ENCODE data around the gene KATNAL2. TPM values are rescaled to one million over a fixed set of nuclear protein-coding genes. Genes with fewer than 3 reads are reported as not detected.

KATNAL2 gene
- total and polyA plus RNA-seq, 2 donors from 2014 or later, result 6.9 to 13.4 TPM

DNA sequence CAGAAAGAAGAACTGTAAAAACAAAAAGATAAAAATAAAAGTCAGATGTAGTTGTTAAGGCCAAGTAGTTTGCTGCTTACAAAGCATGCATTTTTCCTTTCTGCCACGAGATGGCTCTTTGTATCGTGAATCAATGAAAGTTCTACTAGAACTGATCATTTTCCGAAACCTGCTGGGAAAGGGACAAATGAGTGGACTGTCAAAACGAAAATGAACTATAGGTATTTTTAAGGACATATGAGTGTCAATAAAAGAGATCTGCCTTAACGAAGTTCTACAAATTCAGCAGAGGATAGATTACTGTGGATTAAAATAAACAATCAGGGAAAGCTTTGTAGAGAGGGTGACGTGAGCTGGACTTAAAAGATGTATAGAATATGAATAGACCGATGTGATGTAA lies 133.1 kb downstream of the KATNAL2 start:
- no peaks in the 10 kb centered on the region for H3K36me3 ChIP-seq (ENCODE audit: control insufficient read depth in 2 of 3, insufficient read depth in 3 of 3, low read length in 3 of 3)
- intact Hi-C loops (cut with DNase I), result no loop called here
- no peaks in the 10 kb centered on the region for H3K27me3 ChIP-seq (ENCODE audit: control insufficient read depth, insufficient read depth, low read length)
- TF ChIP-seq, protein P1, sequence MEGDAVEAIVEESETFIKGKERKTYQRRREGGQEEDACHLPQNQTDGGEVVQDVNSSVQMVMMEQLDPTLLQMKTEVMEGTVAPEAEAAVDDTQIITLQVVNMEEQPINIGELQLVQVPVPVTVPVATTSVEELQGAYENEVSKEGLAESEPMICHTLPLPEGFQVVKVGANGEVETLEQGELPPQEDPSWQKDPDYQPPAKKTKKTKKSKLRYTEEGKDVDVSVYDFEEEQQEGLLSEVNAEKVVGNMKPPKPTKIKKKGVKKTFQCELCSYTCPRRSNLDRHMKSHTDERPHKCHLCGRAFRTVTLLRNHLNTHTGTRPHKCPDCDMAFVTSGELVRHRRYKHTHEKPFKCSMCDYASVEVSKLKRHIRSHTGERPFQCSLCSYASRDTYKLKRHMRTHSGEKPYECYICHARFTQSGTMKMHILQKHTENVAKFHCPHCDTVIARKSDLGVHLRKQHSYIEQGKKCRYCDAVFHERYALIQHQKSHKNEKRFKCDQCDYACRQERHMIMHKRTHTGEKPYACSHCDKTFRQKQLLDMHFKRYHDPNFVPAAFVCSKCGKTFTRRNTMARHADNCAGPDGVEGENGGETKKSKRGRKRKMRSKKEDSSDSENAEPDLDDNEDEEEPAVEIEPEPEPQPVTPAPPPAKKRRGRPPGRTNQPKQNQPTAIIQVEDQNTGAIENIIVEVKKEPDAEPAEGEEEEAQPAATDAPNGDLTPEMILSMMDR (IDR thresholded peaks at IDR 0.05; ENCODE audit: borderline replicate concordance, extremely low read depth, insufficient read depth), result peak; percentile 53
- DNase-seq, result peak in 2 of 5 donors; percentile 34 to 62
- no peak overlapping the region for H3K9ac ChIP-seq (ENCODE audit: low read length in 3 of 3)
- no peak overlapping the region for H3K4me3 ChIP-seq (ENCODE audit: low read length in 3 of 3)
- FAIRE-seq, result peak; percentile 91
- H3K27ac ChIP-seq (ENCODE audit: low read depth in 2 of 2, low read length in 2 of 2), result no peak overlapping the region
- H3K9me3 ChIP-seq (ENCODE audit: control insufficient read depth in 2 of 3, insufficient read depth in 1 of 3, low read length in 3 of 3), result peaks cover 0 to 1% (median 0%) of the 10 kb centered on the region in 3 donors
- no peaks in the 10 kb centered on the region for H3K4me1 ChIP-seq (ENCODE audit: control insufficient read depth in 2 of 3, insufficient read depth in 2 of 3, low read depth in 1 of 3, low read length in 3 of 3)

DNA sequence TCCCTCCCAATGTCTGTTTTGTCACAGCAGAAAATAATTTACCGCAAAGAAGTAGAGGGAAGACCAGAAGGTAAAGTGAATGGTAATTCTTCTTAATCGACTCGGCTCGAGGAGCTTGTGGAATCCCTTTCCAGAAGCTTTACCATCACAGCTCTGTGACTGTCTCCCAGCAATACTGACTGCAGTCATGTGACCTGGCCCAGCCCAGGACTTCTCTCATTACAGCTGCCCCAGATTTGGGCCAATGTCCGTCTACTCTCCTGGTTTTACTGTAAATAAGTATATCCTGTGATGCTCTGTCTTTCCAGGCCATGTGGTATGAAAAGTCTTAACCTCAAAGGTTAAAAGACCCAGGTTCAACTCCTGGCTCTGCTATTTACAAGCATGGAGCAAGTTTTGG lies 137.0 kb downstream of the KATNAL2 start:
- Histone ChIP-seq H3K4me1 (ENCODE audit: control insufficient read depth in 2 of 3, insufficient read depth in 2 of 3, low read depth in 1 of 3, low read length in 3 of 3) (no peaks in the 10 kb centered on the region), H3K9ac (ENCODE audit: low read length in 3 of 3) (no peak overlapping the region), H3K27me3 (ENCODE audit: control insufficient read depth, insufficient read depth, low read length) (no peaks in the 10 kb centered on the region), H3K9me3 (ENCODE audit: control insufficient read depth in 2 of 3, insufficient read depth in 1 of 3, low read length in 3 of 3) (peaks cover 0 to 1% (median 0%) of the 10 kb centered on the region in 3 donors), H3K4me3 (ENCODE audit: low read length in 3 of 3) (no peak overlapping the region), H3K27ac (ENCODE audit: low read depth in 2 of 2, low read length in 2 of 2) (no peak overlapping the region), H3K36me3 (ENCODE audit: control insufficient read depth in 2 of 3, insufficient read depth in 3 of 3, low read length in 3 of 3) (no peaks in the 10 kb centered on the region)
- no peak for FAIRE-seq
- intact Hi-C loops (cut with DNase I), result no loop called here
- TF ChIP-seq, protein P1 (IDR thresholded peaks at IDR 0.05; ENCODE audit: borderline replicate concordance, extremely low read depth, insufficient read depth), result no peak
- no peak for DNase-seq

DNA sequence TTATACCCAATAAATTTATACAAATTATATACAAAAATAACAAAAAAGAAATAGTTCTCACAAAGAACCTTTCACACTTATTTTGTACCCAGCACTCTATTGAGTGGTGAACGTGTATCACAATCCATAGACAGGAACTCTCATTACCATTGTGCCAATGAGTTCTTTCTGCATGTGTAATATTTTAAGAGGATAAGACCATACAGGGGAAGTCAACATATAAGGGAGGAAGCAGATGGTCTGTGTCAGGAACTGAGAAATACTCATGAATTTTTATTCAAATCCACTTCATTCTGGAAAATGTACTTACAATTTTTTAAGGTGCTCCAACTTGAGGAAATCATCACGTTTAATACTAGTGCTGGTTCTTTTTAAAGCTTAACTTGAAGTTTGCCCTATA lies 145.1 kb downstream of the KATNAL2 start:
- FAIRE-seq, result no peak
- TF ChIP-seq, protein P1 (IDR thresholded peaks at IDR 0.05; ENCODE audit: borderline replicate concordance, extremely low read depth, insufficient read depth), result no peak
- H3K9ac ChIP-seq (ENCODE audit: low read length in 3 of 3), result no peak overlapping the region
- no peaks in the 10 kb centered on the region for H3K4me1 ChIP-seq (ENCODE audit: control insufficient read depth in 2 of 3, insufficient read depth in 2 of 3, low read depth in 1 of 3, low read length in 3 of 3)
- H3K9me3 ChIP-seq (ENCODE audit: control insufficient read depth in 2 of 3, insufficient read depth in 1 of 3, low read length in 3 of 3), result no peaks in the 10 kb centered on the region
- no peaks in the 10 kb centered on the region for H3K27me3 ChIP-seq (ENCODE audit: control insufficient read depth, insufficient read depth, low read length)
- H3K36me3 ChIP-seq (ENCODE audit: control insufficient read depth in 2 of 3, insufficient read depth in 3 of 3, low read length in 3 of 3), result no peaks in the 10 kb centered on the region
- H3K4me3 ChIP-seq (ENCODE audit: low read length in 3 of 3), result no peak overlapping the region
- DNase-seq, result no peak
- intact Hi-C loops (cut with DNase I), result no loop called here
- no peak overlapping the region for H3K27ac ChIP-seq (ENCODE audit: low read depth in 2 of 2, low read length in 2 of 2)

DNA sequence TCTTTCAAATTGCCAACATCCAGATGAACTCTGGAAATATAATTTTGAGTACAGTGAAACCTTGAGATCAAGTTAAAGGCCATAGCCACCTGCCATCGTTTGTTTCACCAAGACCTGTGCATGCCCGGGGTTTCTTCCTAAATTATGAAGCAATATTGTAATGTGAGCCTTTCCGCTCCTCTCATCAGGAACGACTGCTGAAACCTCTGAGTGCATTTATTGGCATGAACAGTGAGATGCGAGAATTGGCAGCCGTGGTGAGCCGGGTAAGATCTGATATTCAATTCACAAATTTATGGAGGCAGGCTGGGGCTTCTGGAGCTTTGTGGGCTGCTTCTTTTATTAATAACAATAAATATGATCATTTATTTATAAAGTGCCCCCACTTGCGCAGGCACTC lies 145.7 kb downstream of the KATNAL2 start:
- Histone ChIP-seq H3K27me3 (ENCODE audit: control insufficient read depth, insufficient read depth, low read length) (no peaks in the 10 kb centered on the region), H3K27ac (ENCODE audit: low read depth in 2 of 2, low read length in 2 of 2) (no peak overlapping the region), H3K4me1 (ENCODE audit: control insufficient read depth in 2 of 3, insufficient read depth in 2 of 3, low read depth in 1 of 3, low read length in 3 of 3) (no peaks in the 10 kb centered on the region), H3K9ac (ENCODE audit: low read length in 3 of 3) (no peak overlapping the region), H3K36me3 (ENCODE audit: control insufficient read depth in 2 of 3, insufficient read depth in 3 of 3, low read length in 3 of 3) (no peaks in the 10 kb centered on the region), H3K9me3 (ENCODE audit: control insufficient read depth in 2 of 3, insufficient read depth in 1 of 3, low read length in 3 of 3) (no peaks in the 10 kb centered on the region), H3K4me3 (ENCODE audit: low read length in 3 of 3) (no peak overlapping the region)
- intact Hi-C loops (cut with DNase I), result no loop called here
- FAIRE-seq (no peak), DNase-seq (no peak)
- TF ChIP-seq, protein P1 (IDR thresholded peaks at IDR 0.05; ENCODE audit: borderline replicate concordance, extremely low read depth, insufficient read depth), result no peak
